ENCODE data around the gene GRIN3B.

The GRIN3B gene

DNA sequence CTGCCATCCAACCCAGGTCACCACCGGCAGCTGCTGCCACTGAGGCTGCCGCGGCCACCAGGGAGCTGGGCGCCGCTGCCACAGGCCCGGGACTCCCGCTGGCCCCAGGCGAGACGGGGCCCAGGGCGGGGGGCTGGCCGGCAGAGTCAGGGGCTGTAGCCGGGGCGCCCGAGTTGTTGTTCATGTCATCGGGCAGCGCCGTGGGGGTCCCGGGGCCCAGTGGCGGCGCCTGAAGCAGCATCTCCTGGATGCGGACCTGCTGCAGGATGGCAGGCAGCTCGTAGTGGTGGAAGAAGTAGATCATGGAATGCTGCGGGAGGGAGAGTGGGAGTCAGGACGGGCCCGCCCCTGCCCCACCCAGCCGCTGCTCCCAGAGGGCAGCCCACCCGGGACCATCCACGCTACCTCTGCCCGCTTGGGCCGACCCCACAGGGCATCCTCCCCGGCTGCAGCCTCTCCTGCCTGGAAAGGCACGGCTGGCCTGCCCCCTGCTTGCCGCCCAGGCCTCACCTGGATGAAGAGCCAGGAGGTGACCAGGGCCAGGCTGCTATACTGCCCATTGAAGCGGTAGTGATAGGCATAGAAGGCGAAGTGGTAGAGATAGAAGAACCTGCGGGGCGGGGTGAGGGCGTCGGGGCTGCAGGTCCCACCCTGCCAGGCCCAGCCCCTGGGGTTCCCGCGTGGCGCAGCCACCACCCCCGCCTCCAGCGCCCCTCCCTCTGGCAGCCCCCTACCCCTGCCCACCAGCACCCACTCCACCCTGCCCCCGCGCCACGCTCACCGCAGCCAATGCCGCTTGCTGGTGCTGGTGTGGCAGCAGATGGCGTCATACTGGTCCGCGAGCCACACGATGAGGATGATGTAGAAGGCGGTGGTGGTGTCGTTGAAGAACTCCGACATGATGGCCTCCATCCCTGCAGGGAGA lies 10.6 kb downstream of the GRIN3B start:
- DNase-seq (no peak), ATAC-seq (replicated peaks) (no peak)
- Mint-ChIP-seq H3K4me3 (no peak overlapping the region), H3K36me3 (ENCODE audit: insufficient read depth) (peaks cover 52% of the 10 kb centered on the region), H3K27ac (no peak overlapping the region), H3K4me1 (ENCODE audit: low read depth in 2 of 2) (peaks cover 5 to 6% of the 10 kb centered on the region in 2 donors), H3K27me3 (no peaks in the 10 kb centered on the region), H3K9me3 (no peaks in the 10 kb centered on the region)

DNA sequence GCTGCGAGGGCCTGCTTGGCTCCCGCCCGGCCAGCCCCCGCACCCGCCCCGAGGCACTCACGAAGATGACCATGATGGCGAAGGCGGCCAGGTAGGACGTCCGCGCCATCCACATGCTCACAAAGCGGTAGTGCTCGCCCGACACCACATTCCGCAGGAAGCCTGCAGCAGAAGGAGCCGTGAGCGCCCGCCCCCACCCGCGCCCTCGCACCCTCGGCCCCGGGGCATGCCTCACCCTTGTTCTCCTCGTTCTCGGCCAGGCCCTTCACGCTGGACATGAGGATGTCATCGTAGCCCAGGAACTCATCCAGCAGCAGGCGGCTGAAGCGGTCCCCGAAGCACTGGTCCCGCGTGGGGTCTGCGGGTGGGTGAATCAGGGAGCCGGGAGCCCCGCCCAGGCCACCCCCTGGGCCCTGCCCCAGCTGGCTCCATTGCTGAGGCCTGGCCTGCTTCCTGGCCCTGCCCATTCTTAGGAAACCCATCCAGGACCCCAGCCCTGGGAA lies 11.7 kb downstream of the GRIN3B start:
- Mint-ChIP-seq H3K36me3 (ENCODE audit: insufficient read depth) (peaks cover 50% of the 10 kb centered on the region), H3K4me3 (no peak overlapping the region), H3K4me1 (ENCODE audit: low read depth in 2 of 2) (peaks cover 3 to 12% of the 10 kb centered on the region in 2 donors), H3K27ac (no peak overlapping the region), H3K9me3 (no peaks in the 10 kb centered on the region), H3K27me3 (no peaks in the 10 kb centered on the region)
- no peak for DNase-seq
- ATAC-seq (replicated peaks): no peak

DNA sequence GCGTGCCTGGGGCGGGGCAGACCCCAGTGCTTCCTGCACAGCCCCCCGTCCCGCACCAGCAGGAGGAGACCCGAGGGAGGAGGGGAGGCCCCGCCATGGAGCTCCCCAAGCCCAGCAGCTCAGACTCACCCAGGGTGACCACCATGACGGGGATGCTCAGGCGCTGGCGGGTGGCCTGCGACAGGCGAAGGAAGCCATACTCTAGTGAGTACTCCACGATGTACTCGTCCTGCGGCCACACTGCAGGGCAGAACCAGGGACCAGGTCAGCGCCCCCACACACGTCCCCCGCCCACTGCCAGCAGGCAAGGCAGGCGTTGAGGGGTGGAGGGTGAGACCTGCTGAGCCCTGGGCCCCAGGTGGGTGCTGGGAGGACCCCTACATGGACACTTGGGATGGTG lies 12.1 kb downstream of the GRIN3B start:
- H3K27me3 Mint-ChIP-seq: no peaks in the 10 kb centered on the region
- DNase-seq (no peak), ATAC-seq (replicated peaks) (no peak)
- no peak overlapping the region for H3K4me3 Mint-ChIP-seq
- peaks cover 6 to 16% of the 10 kb centered on the region in 2 donors for H3K4me1 Mint-ChIP-seq (ENCODE audit: low read depth in 2 of 2)
- H3K36me3 Mint-ChIP-seq (ENCODE audit: insufficient read depth): peaks cover 50% of the 10 kb centered on the region
- H3K27ac Mint-ChIP-seq: no peak overlapping the region
- no peaks in the 10 kb centered on the region for H3K9me3 Mint-ChIP-seq

DNA sequence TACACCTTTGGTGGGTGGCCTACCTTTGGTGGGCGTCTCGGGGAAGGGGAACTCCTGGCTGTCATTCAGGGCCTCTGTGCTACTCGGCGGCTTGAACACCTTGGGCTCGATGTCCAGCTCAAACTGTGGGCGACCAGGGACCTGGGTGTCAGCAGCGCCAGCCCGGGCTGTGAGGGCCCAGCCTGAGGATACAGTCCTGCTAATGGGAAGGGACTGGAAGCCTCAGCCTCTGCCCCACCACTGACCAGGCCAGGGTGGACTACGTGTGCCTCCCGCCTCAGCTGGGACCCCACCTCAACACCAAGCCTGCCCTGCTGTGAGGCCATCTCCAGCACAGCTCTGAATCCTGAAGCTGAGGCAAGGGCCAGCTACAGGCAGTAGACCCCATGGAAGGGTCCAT lies 13.0 kb downstream of the GRIN3B start:
- H3K36me3 Mint-ChIP-seq (ENCODE audit: insufficient read depth): peaks cover 55% of the 10 kb centered on the region
- H3K27me3 Mint-ChIP-seq: no peaks in the 10 kb centered on the region
- H3K9me3 Mint-ChIP-seq: no peaks in the 10 kb centered on the region
- H3K4me3 Mint-ChIP-seq: no peak overlapping the region
- H3K4me1 Mint-ChIP-seq (ENCODE audit: low read depth in 2 of 2): peaks cover 15 to 25% of the 10 kb centered on the region in 2 donors
- DNase-seq: no peak
- H3K27ac Mint-ChIP-seq: peak overlapping the region in 1 of 2 donors; percentile 53
- ATAC-seq (replicated peaks): no peak

DNA sequence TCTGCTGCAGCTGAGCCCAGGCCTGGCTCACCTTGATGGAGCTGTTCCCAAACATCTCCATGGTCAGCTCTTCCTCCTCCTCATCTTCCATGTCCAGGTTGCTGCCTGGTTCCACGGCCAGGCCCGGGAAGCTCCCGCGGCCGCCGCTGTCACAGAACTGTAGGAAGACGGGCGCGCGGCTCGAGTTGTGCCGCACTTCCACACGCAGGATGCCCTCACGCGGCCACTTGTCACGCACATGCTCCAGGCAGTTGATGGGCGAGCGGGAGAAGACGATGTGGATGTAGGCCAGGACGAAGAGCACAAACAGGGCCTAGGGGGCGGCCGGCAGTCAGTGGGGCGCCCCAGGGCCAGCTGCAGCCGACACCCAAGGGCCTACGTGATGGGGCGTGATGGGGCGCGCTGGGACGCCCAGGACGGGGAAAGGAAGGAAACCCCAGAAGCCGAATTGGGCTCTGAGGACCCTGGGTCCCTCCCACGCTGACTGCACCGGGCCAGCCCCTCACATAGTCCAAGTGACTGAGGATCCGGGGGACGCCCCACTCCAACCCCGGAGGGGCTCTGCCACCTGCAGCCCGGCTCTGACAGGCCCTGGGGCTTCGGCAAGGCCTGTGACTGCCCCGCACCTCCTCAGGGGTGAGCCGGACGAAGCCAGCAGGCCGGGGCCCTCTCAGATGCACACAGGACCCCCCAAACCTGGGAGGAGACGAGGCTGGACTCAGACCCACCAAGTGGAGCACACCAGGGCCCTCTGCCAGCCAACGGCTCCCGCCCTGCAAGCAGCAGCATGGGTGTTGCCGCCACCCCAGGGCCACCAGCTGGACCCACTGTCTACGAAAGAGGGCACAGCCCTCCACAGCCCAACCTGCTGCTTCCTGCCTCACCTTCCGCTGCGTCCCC lies 14.2 kb downstream of the GRIN3B start:
- Mint-ChIP-seq H3K4me1 (ENCODE audit: low read depth in 2 of 2) (peaks cover 22 to 30% of the 10 kb centered on the region in 2 donors), H3K36me3 (ENCODE audit: insufficient read depth) (peaks cover 59% of the 10 kb centered on the region), H3K9me3 (no peaks in the 10 kb centered on the region), H3K27me3 (no peaks in the 10 kb centered on the region), H3K4me3 (no peak overlapping the region), H3K27ac (peak overlapping the region; percentile 52 to 53)
- ATAC-seq (replicated peaks) (no peak), DNase-seq (no peak)

DNA sequence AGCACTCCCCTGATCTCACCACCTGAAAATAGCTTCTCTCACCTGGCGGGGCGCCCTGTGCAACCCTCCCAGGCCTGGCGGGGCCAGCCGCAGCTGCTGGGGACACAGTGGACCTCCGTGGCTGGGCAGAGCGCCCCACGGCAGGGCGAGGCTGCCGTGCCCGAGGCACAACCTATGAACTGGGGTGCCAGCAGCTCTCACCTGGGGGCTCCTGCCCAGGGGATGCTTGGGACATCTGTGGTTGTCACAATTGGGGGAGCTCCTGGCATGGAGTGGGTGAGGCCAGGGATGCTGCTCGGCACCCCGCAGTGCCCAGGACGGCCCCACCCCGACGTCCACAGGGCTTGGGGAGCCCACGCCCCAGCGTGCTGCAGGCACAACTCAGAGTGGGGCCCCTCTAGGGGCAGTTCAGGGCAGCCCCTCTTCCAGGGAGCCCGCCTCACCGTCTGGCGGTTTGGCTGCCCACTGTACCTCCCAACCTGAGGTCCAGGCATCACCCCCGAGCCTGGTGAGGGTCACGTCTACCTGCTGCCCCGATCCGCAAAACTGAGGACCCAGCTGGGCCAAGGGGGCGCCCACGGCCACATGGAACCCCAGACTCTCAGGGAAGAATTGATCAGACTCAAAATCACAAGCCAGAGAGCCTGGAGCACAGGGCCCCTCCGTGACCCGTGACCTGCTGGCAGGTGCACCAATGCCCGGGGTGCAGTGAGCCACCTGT lies 15.0 kb downstream of the GRIN3B start:
- Mint-ChIP-seq H3K9me3 (no peaks in the 10 kb centered on the region), H3K36me3 (ENCODE audit: insufficient read depth) (peaks cover 58% of the 10 kb centered on the region)
- no peak for DNase-seq

DNA sequence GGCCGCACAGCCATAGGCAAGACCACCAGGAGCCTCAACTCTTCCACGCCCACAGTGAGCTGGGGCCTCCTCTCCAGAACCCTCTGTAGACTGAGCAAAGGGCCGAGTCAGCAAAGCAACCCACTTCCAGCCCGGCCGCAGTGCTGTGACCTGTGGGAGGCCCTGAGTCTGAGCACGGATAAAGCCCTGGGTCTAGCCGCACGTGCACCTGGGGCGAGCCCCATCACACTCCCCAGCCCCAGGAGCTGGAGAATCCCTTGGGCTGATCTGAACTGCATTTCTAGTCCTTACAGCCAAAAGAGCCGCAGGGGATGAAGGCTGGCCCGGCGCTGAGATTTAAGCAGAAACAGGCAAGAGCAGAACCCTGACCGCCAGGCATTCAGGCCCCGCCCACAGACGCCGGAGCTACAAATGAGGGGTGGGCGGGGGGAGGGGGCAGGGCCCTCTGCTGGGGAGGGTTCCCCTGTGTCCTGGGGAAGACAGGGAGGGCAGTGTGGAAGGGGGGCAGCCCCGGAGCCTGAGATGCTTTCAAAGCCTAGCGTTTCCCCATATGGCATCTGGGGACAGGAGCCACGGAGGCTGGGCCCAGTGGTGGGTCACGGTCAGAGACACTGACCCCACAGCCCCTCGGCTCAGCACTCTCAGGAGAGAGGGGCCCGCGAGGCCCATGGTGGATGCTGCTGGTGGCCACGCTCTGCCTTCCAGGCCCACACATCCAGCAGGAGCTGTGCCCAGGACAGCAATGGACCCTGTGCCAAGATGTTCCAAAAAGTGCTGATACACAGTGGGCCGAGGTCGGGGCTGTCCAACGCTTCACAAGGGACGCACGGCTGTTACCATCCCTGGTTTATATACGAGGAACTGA lies 15.8 kb downstream of the GRIN3B start:
- ATAC-seq (replicated peaks) (no peak), DNase-seq (no peak)
- Mint-ChIP-seq H3K4me3 (peak overlapping the region in 1 of 2 donors; percentile 92), H3K27me3 (no peaks in the 10 kb centered on the region), H3K36me3 (ENCODE audit: insufficient read depth) (peaks cover 61% of the 10 kb centered on the region), H3K27ac (peak overlapping the region in 1 of 2 donors; percentile 88), H3K9me3 (no peaks in the 10 kb centered on the region), H3K4me1 (ENCODE audit: low read depth in 2 of 2) (peaks cover 32 to 36% of the 10 kb centered on the region in 2 donors)

More for the DNA sequence above, 15.0 kb downstream of the GRIN3B start:
- H3K27me3 Mint-ChIP-seq: no peaks in the 10 kb centered on the region
- H3K4me3 Mint-ChIP-seq: peak overlapping the region in 1 of 2 donors; percentile 23
- ATAC-seq (replicated peaks): no peak
- peak overlapping the region in 1 of 2 donors; percentile 88 for H3K27ac Mint-ChIP-seq
- peaks cover 29 to 33% of the 10 kb centered on the region in 2 donors for H3K4me1 Mint-ChIP-seq (ENCODE audit: low read depth in 2 of 2)

DNA sequence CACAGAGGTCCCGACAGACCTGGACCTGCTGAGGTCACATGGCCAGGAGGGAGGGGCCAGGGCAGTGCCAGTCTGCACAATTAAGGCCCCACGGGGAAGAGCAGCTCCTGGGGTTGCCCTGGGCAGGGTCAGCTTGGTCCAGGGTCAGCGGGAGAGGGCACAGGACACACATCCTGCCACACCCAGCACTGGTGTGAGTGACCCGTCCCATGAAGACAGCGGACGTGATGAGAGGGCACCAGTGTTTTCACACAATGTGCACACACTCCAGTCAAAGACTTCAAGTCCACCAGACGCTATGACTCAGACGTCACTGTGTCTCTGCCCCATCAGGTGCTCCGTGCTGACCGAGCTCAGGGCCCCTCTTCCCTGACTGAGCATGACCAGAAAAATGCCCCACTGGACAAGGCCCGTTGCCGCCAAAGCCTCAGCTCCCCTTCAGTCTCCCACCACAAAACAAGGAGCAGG lies 16.5 kb downstream of the GRIN3B start:
- no peak for DNase-seq
- H3K4me3 Mint-ChIP-seq: peak overlapping the region; percentile 92
- H3K27me3 Mint-ChIP-seq: no peaks in the 10 kb centered on the region
- H3K9me3 Mint-ChIP-seq: no peaks in the 10 kb centered on the region
- ATAC-seq (replicated peaks): no peak
- H3K36me3 Mint-ChIP-seq (ENCODE audit: insufficient read depth): peaks cover 67% of the 10 kb centered on the region
- H3K4me1 Mint-ChIP-seq (ENCODE audit: low read depth in 2 of 2): peaks cover 32 to 42% of the 10 kb centered on the region in 2 donors
- peak overlapping the region; percentile 88 to 100 for H3K27ac Mint-ChIP-seq

DNA sequence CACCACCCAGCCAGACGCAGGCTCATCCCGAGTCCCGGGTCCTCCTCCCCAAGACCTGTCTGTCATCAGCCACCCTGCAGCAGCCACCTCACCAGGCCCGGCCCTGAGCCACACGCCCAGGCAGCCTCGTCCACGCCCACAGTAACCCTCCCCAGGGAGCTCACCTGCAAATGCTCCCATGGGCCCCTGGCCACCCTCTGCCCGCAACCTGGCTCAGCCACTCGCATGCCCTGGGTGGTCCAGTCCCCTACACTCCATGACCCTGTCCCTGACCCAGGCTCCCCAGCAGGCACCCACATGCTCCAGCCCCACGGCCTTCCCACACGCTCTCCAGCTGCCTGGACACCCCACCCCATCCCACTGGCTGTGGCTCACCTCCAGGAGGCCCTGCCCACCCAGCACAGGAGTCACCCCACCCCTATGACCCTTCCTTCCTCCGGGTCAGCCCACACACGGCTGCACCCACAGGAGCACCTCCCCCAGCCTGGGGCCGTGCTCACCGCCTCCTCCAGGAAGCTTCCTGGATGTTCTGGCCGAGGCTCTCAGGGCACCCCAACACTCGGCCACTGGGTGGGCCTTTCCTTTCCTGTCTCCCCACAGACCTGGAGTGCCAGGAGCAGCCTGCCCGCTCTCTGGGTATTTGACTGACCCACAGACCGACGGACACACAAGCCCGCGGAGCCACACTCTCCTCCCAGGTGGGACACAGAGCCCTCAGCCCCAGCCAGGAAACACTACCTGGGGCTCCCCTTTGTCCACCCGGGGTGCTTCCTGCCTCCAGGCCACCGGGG lies 17.1 kb downstream of the GRIN3B start:
- Mint-ChIP-seq H3K4me3 (peak overlapping the region; percentile 92), H3K36me3 (ENCODE audit: insufficient read depth) (peaks cover 69% of the 10 kb centered on the region), H3K27me3 (no peaks in the 10 kb centered on the region), H3K4me1 (ENCODE audit: low read depth in 2 of 2) (peaks cover 32 to 43% of the 10 kb centered on the region in 2 donors), H3K9me3 (no peaks in the 10 kb centered on the region), H3K27ac (peak overlapping the region; percentile 88 to 100)
- ATAC-seq (replicated peaks): no peak
- DNase-seq: no peak

DNA sequence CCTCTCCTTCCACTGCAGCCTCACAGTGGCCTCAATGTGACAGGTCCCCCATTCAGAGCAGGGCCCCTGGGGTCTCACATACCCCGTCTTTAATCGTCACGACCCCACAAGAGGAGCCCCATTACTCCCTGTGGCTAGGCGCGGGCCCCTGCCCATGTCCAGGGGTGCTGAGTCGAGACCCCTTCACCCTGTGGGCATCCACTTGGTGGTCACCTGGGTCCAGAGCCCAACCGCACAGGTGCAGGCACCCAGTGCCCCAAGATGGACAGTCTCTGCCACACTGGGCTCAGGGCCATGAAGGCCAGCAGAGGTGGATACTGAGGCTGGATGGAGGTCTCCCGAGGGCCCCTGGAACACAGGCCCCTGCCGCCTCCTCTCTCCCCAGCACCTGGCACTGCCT lies 17.7 kb downstream of the GRIN3B start:
- Mint-ChIP-seq H3K4me1 (ENCODE audit: low read depth in 2 of 2) (peaks cover 32 to 43% of the 10 kb centered on the region in 2 donors), H3K27me3 (no peaks in the 10 kb centered on the region), H3K36me3 (ENCODE audit: insufficient read depth) (peaks cover 66% of the 10 kb centered on the region), H3K9me3 (no peaks in the 10 kb centered on the region), H3K27ac (peak overlapping the region; percentile 88 to 100), H3K4me3 (peak overlapping the region; percentile 92)
- DNase-seq (no peak), ATAC-seq (replicated peaks) (no peak)

DNA sequence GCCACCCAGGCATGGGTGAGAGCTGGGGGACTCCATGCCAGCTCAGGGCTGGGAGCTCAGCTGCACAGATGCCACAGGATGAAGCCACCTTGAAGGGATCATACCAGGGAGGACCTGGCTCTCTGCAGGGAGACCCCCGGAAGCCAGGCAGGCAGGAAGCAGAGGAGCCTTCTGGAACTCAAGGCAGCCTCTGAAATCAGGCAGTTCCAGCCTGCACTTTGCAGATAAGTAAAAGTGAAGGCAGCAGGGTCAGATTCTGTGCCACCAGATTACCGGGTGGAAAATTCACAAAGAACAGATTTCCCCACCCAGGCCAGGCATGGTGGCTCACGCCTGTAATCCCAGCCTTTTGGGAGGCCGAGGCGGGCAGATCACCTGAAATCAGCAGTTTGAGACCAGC lies 18.2 kb downstream of the GRIN3B start:
- H3K27me3 Mint-ChIP-seq: no peaks in the 10 kb centered on the region
- no peaks in the 10 kb centered on the region for H3K9me3 Mint-ChIP-seq
- H3K4me3 Mint-ChIP-seq: peak overlapping the region; percentile 92
- peaks cover 32 to 43% of the 10 kb centered on the region in 2 donors for H3K4me1 Mint-ChIP-seq (ENCODE audit: low read depth in 2 of 2)
- DNase-seq (no peak), ATAC-seq (replicated peaks) (no peak)
- H3K27ac Mint-ChIP-seq: peak overlapping the region; percentile 100
- peaks cover 61% of the 10 kb centered on the region for H3K36me3 Mint-ChIP-seq (ENCODE audit: insufficient read depth)
